ENCODE data around the gene SIGMAR1.
A peak's percentile ranks its signal among the peaks of the same experiment; 100 is the strongest.

SIGMAR1 gene

GRCh38 chr9:34629491-34629808, 8.1 kb downstream of the SIGMAR1 start:
- DNase-seq: no peak

DNA sequence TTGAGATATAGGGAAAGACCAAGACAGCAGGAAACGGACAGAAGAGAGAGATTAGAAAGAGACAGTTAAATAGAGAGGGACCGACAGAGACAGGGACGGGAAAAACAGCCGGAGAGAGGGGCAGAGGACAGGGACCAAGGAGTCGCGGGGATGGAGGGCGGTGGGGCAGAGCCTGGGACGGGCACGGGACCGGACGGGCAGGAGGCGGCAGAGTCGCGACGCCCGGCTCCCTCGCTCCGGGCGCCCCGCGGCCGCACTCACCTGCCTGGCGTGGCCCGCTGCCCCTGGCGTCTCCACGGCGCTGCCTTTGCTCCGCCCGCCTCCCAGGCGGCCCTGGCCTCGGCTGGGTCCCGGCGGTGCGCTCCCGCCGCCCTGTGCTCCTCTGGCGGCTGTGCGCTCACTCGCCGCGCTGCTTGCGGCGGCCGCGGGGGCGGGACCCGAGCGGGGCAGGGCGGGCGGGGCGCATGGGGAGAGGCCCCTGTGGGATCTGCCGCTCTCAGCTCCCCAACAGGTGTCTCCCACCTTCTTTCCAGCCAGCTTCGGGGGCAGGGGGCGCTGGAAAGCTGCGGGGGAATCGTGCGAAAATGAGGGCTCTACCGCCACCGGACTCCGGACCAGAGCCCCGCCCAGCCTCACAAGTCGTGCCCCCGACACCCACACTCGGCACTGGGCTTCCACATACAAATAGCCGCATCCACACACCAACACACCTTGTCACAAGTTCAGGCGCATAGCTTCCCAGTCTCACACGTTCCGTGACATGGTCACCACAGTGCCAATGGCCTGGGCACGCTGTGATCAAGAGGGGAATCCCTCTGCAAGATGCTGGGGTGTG, 8.7 kb downstream of the SIGMAR1 start, which contains the start of gene ARID3C:
TSS of gene ARID3C (minus strand) at position 411 of the 835 bp plus-strand sequence. CDS start 1,052 bp downstream, outside the sequence.
- no peak for DNase-seq

GRCh38 chr9:34627716-34628655, 9.6 kb downstream of the SIGMAR1 start:
- no peak for DNase-seq

GRCh38 chr9:34625186-34625486, 12.5 kb downstream of the SIGMAR1 start:
- no peak for DNase-seq

GRCh38 chr9:34624475-34625185, 13.0 kb downstream of the SIGMAR1 start:
- DNase-seq: no peak

DNA sequence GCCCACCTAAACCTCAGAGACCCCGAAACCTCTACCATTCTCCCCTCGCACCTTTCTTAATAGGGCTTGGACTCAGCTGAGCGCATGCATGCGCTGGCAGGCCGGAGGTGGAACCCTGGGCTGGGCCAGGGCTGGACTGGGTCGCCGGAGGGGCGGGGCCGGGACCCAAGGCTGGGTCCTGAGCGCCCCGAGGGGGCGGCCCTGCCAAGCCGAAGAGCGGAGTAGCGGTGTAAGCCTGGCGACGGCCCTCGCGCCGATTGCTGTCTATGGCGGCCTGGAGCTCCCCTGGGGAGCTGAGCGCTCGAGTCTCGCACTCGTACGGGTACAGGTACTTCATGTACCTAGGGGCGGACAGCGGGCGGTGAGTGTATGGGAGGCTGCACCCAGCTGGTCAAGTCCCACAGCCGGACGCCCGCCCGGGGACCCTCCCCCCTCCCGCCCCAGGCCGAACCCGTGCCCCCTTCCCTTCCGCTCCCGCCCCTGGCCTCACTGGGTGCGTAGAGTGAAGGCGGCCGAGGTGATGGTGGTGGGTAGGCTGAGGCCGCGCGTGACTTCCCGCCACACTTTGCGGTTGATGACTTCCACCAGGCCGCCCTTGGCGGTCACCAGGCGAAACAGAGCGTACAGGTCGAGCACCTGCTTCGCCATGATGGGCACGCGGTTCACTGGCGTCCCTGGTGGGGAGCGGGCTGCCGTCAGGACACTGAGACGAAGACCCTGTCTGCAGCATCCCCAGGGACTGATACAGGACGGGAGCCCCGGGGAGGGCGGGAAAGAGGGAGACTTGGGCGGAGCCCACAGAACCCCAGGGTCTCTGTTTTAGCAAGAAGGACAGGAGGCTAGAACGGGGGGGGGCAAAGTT, 14.0 kb downstream of the SIGMAR1 start:
- DNase-seq: no peak

- peak; percentile 86 for DNase-seq
Measured at GRCh38 chr9:34620061-34620994, 17.3 kb downstream of the SIGMAR1 start, which contains the start of gene DCTN3. TSS of gene DCTN3 (minus strand) at chr9:34620495. CDS start at chr9:34620464, 31 bp downstream.

DNA sequence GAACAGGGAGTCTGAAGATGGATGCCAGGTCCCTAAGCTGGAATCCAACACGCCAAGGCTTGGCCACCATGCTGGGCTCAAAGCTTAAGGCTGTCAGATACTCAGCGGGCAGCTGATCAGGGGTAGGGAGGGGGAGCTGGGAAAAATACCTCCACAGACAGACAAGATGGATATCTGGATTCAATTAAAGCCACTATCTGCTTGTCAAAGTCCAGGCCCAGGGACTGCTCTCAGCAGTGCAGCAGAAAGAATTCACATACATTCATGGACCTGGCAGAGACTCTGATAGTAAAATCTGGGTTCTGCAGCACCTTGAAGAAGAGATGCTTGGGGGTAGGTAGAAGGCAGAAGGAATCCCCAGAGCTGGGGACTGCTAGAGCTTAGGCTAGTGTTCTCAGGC, 22.5 kb downstream of the SIGMAR1 start:
- no peak for DNase-seq

DNA sequence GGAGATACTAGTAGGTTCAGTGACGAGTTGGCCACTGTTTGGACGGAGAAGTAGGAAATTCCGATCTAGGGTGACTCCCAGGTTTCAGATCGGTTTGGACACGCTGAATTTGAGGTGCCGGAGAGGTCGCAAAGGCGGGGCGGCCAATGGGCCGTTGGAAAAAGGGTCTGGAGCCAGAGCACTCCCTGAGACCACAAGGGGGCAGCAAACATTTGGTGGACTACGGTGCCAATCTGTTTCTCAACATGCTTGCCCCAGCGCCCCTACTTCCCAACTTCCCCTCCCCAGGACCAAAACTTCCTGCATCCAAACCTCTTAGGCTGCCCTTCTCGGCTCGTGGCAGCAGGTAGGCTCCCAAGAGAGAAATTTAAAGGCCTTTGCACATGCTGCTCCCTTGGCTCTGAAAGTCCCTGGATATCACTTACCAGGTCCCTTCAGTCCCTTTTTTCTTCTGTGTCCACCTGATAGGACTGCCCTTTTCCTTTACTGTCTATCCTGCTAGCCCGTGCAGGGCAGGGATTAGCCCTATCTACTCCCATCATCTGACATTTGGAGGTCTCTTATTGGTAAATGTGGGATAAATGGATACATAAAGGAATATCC, 24.7 kb downstream of the SIGMAR1 start:
- DNase-seq: peak; percentile 80

GRCh38 chr9:34611811-34612787, 25.5 kb downstream of the SIGMAR1 start, which contains the start of gene RPP25L:
TSS of gene RPP25L (minus strand) at chr9:34612097. CDS start at chr9:34611296, 801 bp downstream.
- DNase-seq: peak; percentile 88

- DNase-seq: no peak
Measured at GRCh38 chr9:34611251-34611810, 26.3 kb downstream of the SIGMAR1 start.

GRCh38 chr9:34610434-34611206, 27.0 kb downstream of the SIGMAR1 start:
- no peak for DNase-seq

GRCh38 chr9:34607331-34607730, 30.3 kb downstream of the SIGMAR1 start:
- no peak for DNase-seq

GRCh38 chr9:34606905-34607304, 30.7 kb downstream of the SIGMAR1 start:
- DNase-seq: no peak

DNA sequence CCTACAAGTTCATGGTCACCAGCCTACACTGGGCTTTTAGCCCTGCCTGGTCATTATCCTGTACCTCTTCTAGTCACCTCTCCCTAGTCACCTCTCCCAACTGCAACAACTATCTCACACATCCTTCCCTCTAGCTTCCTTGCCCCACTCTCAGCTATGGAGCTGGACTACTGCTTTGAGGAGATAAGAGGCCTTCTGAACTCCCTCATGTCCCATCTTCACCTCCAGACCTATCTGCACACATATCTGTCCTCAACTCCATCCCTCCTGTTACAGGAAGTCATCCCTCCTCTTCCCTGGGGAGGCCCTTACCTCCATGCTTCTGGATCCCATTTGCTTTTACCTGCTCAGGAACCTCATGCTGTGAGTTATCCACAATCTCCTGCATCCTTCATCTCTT, 31.4 kb downstream of the SIGMAR1 start:
- no peak for DNase-seq

DNA sequence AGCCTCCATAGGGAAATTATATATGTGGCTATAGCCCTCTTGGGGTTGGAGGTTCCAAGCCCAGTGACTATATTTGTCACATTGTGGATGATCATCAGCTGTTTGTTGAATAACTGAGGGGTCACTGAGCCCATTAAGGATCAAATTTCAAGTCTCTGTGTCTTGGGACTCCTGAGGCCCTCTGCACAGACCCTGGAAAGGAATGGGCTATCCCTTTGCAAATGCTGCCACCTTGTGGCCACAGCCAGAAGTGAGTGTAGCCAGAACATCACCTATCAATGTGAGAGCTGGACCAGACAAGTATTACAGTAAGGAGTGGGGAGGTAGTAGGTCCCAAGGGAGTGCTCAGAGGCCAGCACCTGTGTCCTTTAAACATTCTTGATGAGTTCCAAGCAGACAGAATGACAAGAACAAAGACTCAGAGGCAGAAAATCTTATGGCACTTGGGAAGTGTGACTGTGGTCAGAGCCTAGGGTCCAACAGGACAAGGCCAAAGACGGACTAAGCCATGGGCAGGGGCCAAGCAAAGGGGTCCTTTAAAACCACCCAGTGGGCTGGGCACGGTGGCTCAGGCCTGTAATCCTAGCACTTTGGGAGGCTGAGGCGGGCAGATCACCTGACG, 33.9 kb downstream of the SIGMAR1 start:
- peak; percentile 37 for DNase-seq

GRCh38 chr9:34601937-34602573, 35.5 kb downstream of the SIGMAR1 start:
- no peak for DNase-seq

Measured in KG1 (cell line).